ENCODE measurements around the gene SLC25A39. TPM values are rescaled to one million over a fixed set of nuclear protein-coding genes. Genes with fewer than 3 reads are reported as not detected.

Gene SLC25A39
- total RNA-seq, 1 donor: 36.0 TPM

- Histone ChIP-seq H3K27me3 (ENCODE audit: insufficient read depth, low read length) (no peaks in the 10 kb centered on the region), H3K4me1 (ENCODE audit: insufficient read depth, low read length) (no peaks in the 10 kb centered on the region), H3K9me3 (ENCODE audit: low read depth, low read length) (no peaks in the 10 kb centered on the region), H3K4me3 (ENCODE audit: low read length) (no peak overlapping the region)
Measured at GRCh38 chr17:44293509-44294226, 31.0 kb downstream of the SLC25A39 start.

DNA sequence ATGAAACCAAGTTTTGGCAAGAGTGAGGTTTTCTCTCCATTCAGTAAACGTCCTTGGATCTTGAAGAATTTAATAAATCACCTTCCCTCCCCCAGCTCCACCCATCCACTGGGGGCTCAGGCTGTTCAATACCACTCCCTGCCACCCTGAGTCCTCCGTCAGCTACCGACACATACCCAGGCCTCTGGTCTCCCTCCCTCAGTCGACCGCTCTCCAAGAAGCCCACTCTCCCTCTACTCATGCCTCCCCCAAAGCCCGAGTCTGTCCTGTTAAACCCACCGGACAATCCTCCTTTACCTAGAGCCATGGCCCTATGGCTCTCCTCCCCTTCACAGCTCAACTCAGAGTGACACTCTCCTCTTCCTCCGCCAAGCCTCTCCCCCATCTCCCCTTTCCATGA lies 37.0 kb downstream of the SLC25A39 start:
- Histone ChIP-seq H3K27me3 (ENCODE audit: insufficient read depth, low read length) (no peaks in the 10 kb centered on the region), H3K9me3 (ENCODE audit: low read depth, low read length) (no peaks in the 10 kb centered on the region), H3K4me3 (ENCODE audit: low read length) (no peak overlapping the region), H3K4me1 (ENCODE audit: insufficient read depth, low read length) (no peaks in the 10 kb centered on the region)

DNA sequence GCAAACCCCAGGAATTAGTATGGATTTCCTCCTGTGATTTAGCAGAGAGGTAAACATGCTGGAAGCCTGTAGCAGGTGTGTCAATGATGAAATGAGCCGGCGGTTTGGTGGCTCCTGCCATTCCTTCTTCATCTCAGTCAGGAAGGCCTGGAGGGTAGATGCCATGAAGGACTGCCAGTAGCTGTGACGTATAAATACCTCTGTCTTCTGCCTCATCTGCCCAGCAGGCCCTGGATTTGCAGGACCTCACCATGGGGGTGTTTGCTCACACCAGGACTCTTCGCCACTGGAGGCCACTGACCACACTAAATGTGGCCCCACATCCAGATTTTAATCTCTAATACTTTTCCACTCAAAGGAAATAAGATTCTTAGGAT lies 40.6 kb downstream of the SLC25A39 start:
- Histone ChIP-seq H3K9me3 (ENCODE audit: low read depth, low read length) (no peaks in the 10 kb centered on the region), H3K27me3 (ENCODE audit: insufficient read depth, low read length) (no peaks in the 10 kb centered on the region), H3K4me1 (ENCODE audit: insufficient read depth, low read length) (peaks cover 18% of the 10 kb centered on the region), H3K4me3 (ENCODE audit: low read length) (no peak overlapping the region)

- Histone ChIP-seq H3K4me1 (ENCODE audit: insufficient read depth, low read length) (peaks cover 22% of the 10 kb centered on the region), H3K27me3 (ENCODE audit: insufficient read depth, low read length) (no peaks in the 10 kb centered on the region), H3K4me3 (ENCODE audit: low read length) (no peak overlapping the region), H3K9me3 (ENCODE audit: low read depth, low read length) (no peaks in the 10 kb centered on the region)
Measured at GRCh38 chr17:44283344-44284023, 41.1 kb downstream of the SLC25A39 start.

DNA sequence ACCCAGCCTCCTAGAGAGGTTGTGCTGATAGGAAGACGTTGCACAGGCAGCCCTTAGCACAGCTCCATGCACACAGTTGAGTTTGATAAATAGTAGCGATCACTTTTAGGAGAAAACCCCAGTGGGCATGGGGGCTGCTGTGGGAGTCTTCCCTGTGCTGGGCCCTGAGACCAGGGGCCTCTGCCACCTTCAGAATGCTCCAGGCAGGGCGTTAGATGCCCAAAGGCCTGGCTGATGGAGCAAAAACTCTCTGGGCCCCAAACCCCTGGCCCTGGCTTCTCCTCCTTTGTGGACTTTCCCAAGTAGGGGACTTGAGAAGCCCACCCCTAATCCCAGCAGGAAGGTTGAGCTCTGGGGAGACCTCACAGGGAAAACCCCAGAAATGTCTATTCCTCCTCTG lies 42.4 kb downstream of the SLC25A39 start:
- Histone ChIP-seq H3K4me1 (ENCODE audit: insufficient read depth, low read length) (peaks cover 22% of the 10 kb centered on the region), H3K9me3 (ENCODE audit: low read depth, low read length) (no peaks in the 10 kb centered on the region), H3K4me3 (ENCODE audit: low read length) (no peak overlapping the region), H3K27me3 (ENCODE audit: insufficient read depth, low read length) (no peaks in the 10 kb centered on the region)

GRCh38 chr17:44281570-44281969 lies 43.1 kb downstream of the SLC25A39 start:
- Histone ChIP-seq H3K4me3 (ENCODE audit: low read length) (no peak overlapping the region), H3K9me3 (ENCODE audit: low read depth, low read length) (no peaks in the 10 kb centered on the region), H3K27me3 (ENCODE audit: insufficient read depth, low read length) (no peaks in the 10 kb centered on the region), H3K4me1 (ENCODE audit: insufficient read depth, low read length) (peaks cover 22% of the 10 kb centered on the region)

DNA sequence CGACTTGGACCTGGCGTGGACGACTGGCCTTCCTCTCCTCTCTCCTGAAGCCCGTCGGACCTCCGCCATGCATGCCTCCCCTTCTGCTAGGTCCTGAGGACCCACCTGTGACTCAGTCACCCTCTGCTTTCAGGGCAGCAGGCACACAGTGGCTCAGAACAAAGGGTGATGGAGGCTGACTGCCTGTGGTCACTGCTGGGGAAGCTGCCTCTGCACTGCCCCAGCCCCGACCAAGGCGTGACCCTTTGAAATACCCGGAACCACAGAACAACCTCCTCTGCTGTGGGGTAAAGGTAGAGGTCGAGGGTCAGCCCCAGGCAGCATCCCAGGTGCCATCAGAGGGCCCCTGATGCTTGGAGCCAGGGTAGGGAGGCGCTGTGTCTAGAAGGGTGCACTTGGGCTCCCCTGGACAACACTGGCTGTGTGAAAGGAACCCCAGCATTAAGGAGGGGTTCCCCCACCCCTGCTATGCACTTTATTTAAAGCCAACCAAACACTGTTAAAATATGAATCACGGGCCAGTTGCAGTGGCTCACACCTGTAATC lies 44.2 kb downstream of the SLC25A39 start:
- H3K9me3 ChIP-seq (ENCODE audit: low read depth, low read length): no peaks in the 10 kb centered on the region
- no peak overlapping the region for H3K4me3 ChIP-seq (ENCODE audit: low read length)
- H3K27me3 ChIP-seq (ENCODE audit: insufficient read depth, low read length): no peaks in the 10 kb centered on the region
- H3K4me1 ChIP-seq (ENCODE audit: insufficient read depth, low read length): peaks cover 22% of the 10 kb centered on the region

- Histone ChIP-seq H3K9me3 (ENCODE audit: low read depth, low read length) (no peaks in the 10 kb centered on the region), H3K27me3 (ENCODE audit: insufficient read depth, low read length) (no peaks in the 10 kb centered on the region), H3K4me1 (ENCODE audit: insufficient read depth, low read length) (peaks cover 22% of the 10 kb centered on the region), H3K4me3 (ENCODE audit: low read length) (no peak overlapping the region)
Measured at GRCh38 chr17:44279666-44280391, 44.8 kb downstream of the SLC25A39 start.

DNA sequence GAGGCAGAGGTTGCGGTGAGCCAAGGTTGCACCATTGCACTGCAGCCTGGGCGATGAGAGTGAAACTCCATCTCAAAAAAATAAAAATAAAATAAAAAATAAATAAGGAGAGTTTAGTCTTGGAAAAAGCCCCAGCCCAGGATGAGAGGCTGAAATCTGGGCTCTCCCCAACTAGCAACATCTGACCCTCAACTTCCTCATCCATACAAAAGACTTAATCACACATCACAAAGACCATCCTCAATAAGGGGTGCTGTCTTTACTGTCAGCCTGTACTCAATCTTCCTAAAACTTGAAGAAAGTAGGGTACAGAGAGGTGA lies 45.3 kb downstream of the SLC25A39 start:
- Histone ChIP-seq H3K4me3 (ENCODE audit: low read length) (no peak overlapping the region), H3K9me3 (ENCODE audit: low read depth, low read length) (no peaks in the 10 kb centered on the region), H3K4me1 (ENCODE audit: insufficient read depth, low read length) (peaks cover 22% of the 10 kb centered on the region), H3K27me3 (ENCODE audit: insufficient read depth, low read length) (no peaks in the 10 kb centered on the region)

DNA sequence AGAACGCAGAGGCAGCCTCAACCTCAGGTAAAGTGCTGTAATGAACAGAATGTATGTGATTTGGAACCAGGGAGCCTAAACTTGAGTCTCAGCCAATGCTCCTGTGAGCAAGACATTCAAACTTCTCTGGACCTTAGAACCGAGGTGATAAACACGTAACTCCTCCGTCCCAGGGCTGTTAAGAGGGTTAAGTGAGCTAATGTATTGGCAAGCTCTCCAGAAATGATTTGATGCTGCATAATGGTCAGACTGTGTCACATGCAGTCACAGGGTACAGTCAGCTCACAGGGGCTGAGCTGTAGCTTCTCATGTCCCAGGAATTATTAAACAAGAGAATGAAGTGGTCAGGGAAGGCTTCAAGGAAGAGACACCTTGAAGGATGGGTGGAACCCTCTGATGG lies 46.6 kb downstream of the SLC25A39 start:
- H3K4me1 ChIP-seq (ENCODE audit: insufficient read depth, low read length): peaks cover 22% of the 10 kb centered on the region
- H3K9me3 ChIP-seq (ENCODE audit: low read depth, low read length): no peaks in the 10 kb centered on the region
- no peak overlapping the region for H3K4me3 ChIP-seq (ENCODE audit: low read length)
- no peaks in the 10 kb centered on the region for H3K27me3 ChIP-seq (ENCODE audit: insufficient read depth, low read length)

DNA sequence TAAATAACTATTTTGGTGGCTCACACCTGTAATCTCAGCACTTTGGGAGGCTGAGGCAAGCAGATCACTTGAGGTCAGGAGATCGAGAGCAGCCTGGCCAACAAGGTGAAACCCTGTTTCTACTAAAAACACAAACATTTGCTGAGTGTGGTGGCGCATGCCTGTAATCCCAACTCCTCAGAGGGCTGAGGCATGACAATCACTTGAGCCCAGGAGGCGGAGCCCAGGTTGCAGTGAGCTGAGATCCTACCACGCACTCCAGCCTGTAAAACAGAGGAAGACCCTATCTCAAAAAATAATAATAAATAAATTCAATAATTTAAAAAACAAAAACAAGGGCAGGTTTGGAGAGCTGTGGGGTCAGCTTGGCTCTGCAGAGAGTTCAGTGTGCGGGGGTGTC lies 51.0 kb downstream of the SLC25A39 start:
- no peaks in the 10 kb centered on the region for H3K27me3 ChIP-seq (ENCODE audit: insufficient read depth, low read length)
- no peak overlapping the region for H3K4me3 ChIP-seq (ENCODE audit: low read length)
- no peaks in the 10 kb centered on the region for H3K9me3 ChIP-seq (ENCODE audit: low read depth, low read length)
- H3K4me1 ChIP-seq (ENCODE audit: insufficient read depth, low read length): peaks cover under 1% of the 10 kb centered on the region

- H3K9me3 ChIP-seq (ENCODE audit: low read depth, low read length): no peaks in the 10 kb centered on the region
- H3K4me3 ChIP-seq (ENCODE audit: low read length): no peak overlapping the region
- no peaks in the 10 kb centered on the region for H3K27me3 ChIP-seq (ENCODE audit: insufficient read depth, low read length)
- no peaks in the 10 kb centered on the region for H3K4me1 ChIP-seq (ENCODE audit: insufficient read depth, low read length)
Measured at GRCh38 chr17:44272954-44273353, 51.7 kb downstream of the SLC25A39 start.

GRCh38 chr17:44272321-44272951 lies 52.2 kb downstream of the SLC25A39 start:
- Histone ChIP-seq H3K27me3 (ENCODE audit: insufficient read depth, low read length) (no peaks in the 10 kb centered on the region), H3K4me3 (ENCODE audit: low read length) (no peak overlapping the region), H3K4me1 (ENCODE audit: insufficient read depth, low read length) (no peaks in the 10 kb centered on the region), H3K9me3 (ENCODE audit: low read depth, low read length) (no peaks in the 10 kb centered on the region)
